Stimulated activated CD4-positive, alpha-beta T cell treated with anti-CD3 and anti-CD28 coated beads, Interleukin-4, amount 100 ng/mL, for 48 hours (primary cell): Measurements from ENCODE around the gene OPA3.

Source experiments
- DNase-seq, 2 donors: peaks; one replicate each; pipeline ENCODE4 v3.0.0-alpha.2; 2020; ENCODE audit warnings: low read depth in 2 of 2

The OPA3 gene

DNA sequence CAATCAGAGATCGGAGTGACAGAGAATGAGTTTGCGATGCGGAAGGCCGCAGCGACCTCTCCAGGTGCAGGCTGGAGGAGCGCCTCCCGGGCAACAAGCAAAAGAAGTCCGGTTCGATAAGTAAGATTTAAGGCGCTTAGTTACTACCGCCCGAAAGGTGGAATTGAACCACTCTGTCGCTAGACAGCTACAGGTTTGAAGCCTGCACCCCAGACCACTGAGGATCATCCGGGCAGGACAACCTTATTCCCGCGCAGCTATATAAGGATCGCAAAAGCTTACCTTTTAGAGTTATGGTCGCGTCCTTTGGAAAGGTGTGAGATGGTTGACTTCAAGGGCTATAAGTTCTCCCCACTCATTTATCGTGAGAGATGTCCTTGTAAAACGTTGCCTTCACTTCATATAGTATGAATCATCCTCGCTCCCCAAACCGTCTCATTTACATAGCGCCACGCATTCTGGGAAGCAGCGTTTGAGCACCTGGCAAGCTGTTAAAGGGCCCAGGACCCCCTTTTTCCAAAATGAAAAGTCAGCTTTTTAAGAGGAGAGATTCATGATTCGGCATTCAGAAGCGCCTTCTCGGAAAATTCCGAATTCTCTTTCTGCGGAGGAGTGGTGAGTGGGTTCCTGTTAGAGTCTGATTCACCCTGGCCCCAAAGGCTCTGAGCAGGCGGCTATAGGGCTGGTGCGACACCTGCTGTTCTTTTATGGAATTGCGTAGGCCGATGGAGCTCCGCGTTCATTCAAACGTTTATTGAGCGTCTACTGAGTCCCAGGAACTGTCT, 106.0 kb downstream of the OPA3 start:
- peak; percentile 84 to 87 for DNase-seq

- no peak for DNase-seq
Measured at GRCh38 chr19:45477713-45478453, 106.7 kb downstream of the OPA3 start.
